Measurements from ENCODE around the gene CRYBA2. TPM values are rescaled to one million over a fixed set of nuclear protein-coding genes. Genes with fewer than 3 reads are reported as not detected.

Gene CRYBA2
- total and polyA plus RNA-seq, 12 donors: 0.39 to 26.6 (median 3.9) TPM; not detected in 4

DNA sequence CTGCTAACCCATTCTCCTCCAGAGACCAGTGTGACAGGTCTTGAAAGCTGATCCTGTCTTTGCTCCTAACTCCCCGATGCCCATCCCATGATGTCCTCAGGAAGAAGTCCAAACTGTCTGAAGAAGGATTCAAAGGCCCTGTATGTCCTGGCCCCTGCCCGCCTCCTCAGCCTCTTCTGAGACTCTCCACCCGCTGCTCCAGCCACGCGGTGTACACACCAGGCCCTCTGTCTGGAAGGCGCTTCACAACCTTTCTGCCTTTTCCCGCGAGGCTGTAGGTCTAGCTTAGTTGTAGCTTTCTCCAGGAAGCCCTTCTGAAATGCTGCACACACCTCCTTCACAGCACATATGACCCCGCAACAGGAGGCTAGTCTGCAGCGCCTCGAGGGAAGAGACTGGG, 23.5 kb upstream of the CRYBA2 start:
- Histone ChIP-seq H3K27ac (no peak overlapping the region), H3K9me3 (replicated peaks in 1 of 3) (no peaks in the 10 kb centered on the region), H3K4me1 (replicated peaks in 1 of 2) (no peaks in the 10 kb centered on the region), H3K4me3 (no peak overlapping the region), H3K27me3 (no peaks in the 10 kb centered on the region), H3K36me3 (replicated peaks in 1 of 2) (no peaks in the 10 kb centered on the region)
- DNase-seq: no peak
- intact Hi-C loops (cut with DNase I): no loop called here
- no peak for TF ChIP-seq POLR2A (IDR thresholded peaks at IDR 0.05)
- TF ChIP-seq, protein P1, sequence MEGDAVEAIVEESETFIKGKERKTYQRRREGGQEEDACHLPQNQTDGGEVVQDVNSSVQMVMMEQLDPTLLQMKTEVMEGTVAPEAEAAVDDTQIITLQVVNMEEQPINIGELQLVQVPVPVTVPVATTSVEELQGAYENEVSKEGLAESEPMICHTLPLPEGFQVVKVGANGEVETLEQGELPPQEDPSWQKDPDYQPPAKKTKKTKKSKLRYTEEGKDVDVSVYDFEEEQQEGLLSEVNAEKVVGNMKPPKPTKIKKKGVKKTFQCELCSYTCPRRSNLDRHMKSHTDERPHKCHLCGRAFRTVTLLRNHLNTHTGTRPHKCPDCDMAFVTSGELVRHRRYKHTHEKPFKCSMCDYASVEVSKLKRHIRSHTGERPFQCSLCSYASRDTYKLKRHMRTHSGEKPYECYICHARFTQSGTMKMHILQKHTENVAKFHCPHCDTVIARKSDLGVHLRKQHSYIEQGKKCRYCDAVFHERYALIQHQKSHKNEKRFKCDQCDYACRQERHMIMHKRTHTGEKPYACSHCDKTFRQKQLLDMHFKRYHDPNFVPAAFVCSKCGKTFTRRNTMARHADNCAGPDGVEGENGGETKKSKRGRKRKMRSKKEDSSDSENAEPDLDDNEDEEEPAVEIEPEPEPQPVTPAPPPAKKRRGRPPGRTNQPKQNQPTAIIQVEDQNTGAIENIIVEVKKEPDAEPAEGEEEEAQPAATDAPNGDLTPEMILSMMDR (IDR thresholded peaks at IDR 0.05): no peak
- WGBS, 4 donors: 93 to 98% (median 94%) methylated on average over 11 of the region's 11 CpGs

DNA sequence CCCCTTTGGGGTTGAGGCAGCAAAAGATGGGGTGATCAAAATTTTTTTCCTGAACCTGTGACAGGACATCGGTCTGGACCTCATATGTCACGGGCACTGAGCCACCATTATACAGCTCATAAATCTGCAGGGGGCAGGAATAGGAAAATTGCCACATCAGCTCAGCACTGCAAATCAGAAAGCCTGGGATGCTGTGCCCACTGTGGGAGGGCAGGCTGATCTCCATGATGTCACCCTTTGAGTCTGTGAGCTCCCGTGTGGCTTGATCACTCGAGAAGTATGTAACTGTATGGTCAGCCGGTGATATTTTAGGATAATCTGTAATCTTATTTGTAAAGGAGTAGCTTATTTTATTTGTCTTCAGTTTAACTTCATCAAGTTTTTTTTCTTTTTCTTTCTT, 17.7 kb upstream of the CRYBA2 start:
- intact Hi-C loops (cut with DNase I): no loop called here

DNA sequence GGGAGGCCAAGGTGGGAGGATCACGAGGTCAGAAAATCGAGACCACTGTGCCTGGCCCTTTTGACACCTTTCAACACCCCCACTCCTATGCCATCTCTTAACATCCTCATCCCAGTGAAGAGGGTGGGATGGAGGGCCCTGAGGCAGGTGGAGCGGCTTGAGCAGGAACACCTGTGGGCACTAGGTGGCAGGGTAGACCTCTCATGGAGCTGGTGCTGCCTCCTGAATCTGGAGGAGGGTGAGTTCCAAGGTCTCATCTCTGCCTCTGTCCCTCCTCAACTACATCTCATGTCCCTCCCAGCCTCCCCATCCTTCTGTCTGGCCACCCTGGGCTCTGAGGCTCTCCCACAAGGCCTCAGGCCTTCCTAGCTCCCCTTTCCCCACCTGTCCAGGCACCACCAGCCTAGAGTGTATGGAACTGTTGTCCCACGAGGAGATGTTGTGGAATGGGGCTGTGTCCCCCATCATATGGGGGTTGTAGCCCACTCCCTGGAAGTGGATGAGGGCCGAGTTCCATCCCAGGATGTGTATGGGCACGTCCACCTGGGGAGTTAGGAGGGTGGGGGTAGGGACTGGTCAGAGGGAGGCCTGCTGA, 17.0 kb upstream of the CRYBA2 start:
- Histone ChIP-seq H3K27ac (no peak overlapping the region), H3K4me1 (replicated peaks in 1 of 2) (no peaks in the 10 kb centered on the region), H3K27me3 (peaks cover 15% of the 10 kb centered on the region), H3K36me3 (replicated peaks in 1 of 2) (no peaks in the 10 kb centered on the region), H3K4me3 (no peak overlapping the region), H3K9me3 (replicated peaks in 1 of 3) (no peaks in the 10 kb centered on the region)
- DNase-seq: no peak
- 52 to 71% (median 65%) methylated on average over 4 to 6 of the region's 6 CpGs for WGBS, 4 donors
- intact Hi-C loops (cut with DNase I): no loop called here
- TF ChIP-seq POLR2A (IDR thresholded peaks at IDR 0.05): no peak
- TF ChIP-seq, protein P1 (IDR thresholded peaks at IDR 0.05): peak in 2 of 6 experiments; percentile 9 to 18

More for the DNA sequence above, 17.7 kb upstream of the CRYBA2 start:
- Histone ChIP-seq H3K4me1 (replicated peaks in 1 of 2) (no peaks in the 10 kb centered on the region), H3K27ac (no peak overlapping the region), H3K4me3 (no peak overlapping the region), H3K36me3 (replicated peaks in 1 of 2) (no peaks in the 10 kb centered on the region), H3K27me3 (peaks cover 9% of the 10 kb centered on the region), H3K9me3 (replicated peaks in 1 of 3) (no peaks in the 10 kb centered on the region)
- no peak for DNase-seq
- TF ChIP-seq POLR2A (IDR thresholded peaks at IDR 0.05): no peak
- TF ChIP-seq, protein P1 (IDR thresholded peaks at IDR 0.05): no peak
- 72 to 93% (median 84%) methylated on average over 5 of the region's 5 CpGs for WGBS, 4 donors

- peaks cover 18% of the 10 kb centered on the region for H3K27me3 ChIP-seq
- 47 to 79% (median 68%) methylated on average over 2 of the region's 2 CpGs for WGBS, 4 donors
- H3K4me1 ChIP-seq (replicated peaks in 1 of 2): no peaks in the 10 kb centered on the region
- H3K36me3 ChIP-seq (replicated peaks in 1 of 2): no peaks in the 10 kb centered on the region
- no peak overlapping the region for H3K27ac ChIP-seq
- intact Hi-C loops (cut with DNase I): no loop called here
- no peak overlapping the region for H3K4me3 ChIP-seq
- no peak for DNase-seq
- TF ChIP-seq, protein P1 (IDR thresholded peaks at IDR 0.05): no peak
- TF ChIP-seq POLR2A (IDR thresholded peaks at IDR 0.05): no peak
- H3K9me3 ChIP-seq (replicated peaks in 1 of 3): no peaks in the 10 kb centered on the region
Measured at GRCh38 chr2:219009294-219009693, 16.1 kb upstream of the CRYBA2 start.

Data from adrenal gland (tissue), 12 donors.